Upper lobe of right lung (tissue), 1 donor: Measurements from ENCODE around the gene SCN3B. TPM values are rescaled to one million over a fixed set of nuclear protein-coding genes. Genes with fewer than 3 reads are reported as not detected.

Source experiments
- ATAC-seq: fragments of 200-7000 bp; cut with Tn5 transposase; one replicate; pipeline ENCODE4 v1.9.1; 2020; ENCODE audit warnings: mild to moderate bottlenecking, moderate library complexity
- DNase-seq: peaks from one replicate; pipeline ENCODE4 v3.0.0-alpha.2; 2020
- H3K27ac ChIP-seq: fragments of 200-600 bp; one replicate; pipeline ENCODE4 v1.8.0; 2022
- H3K27me3 ChIP-seq: fragments of 200-600 bp; one replicate; pipeline ENCODE4 v1.8.0; 2022; ENCODE audit warnings: mild to moderate bottlenecking
- H3K36me3 ChIP-seq: fragments of 200-600 bp; one replicate; pipeline ENCODE4 v1.8.0; 2022
- H3K4me1 ChIP-seq: fragments of 200-600 bp; one replicate; pipeline ENCODE4 v1.8.0; 2022
- H3K4me3 ChIP-seq: fragments of 200-600 bp; one replicate; pipeline ENCODE4 v1.8.0; 2022; ENCODE audit warnings: mild to moderate bottlenecking
- H3K9me3 ChIP-seq: fragments of 200-600 bp; one replicate; pipeline ENCODE4 v1.8.0; 2022
- CTCF ChIP-seq: fragments of 200-600 bp; IDR thresholded peaks from one replicate; pipeline ENCODE4 v1.8.0; 2022; ENCODE audit warnings: antibody characterized with exemption
- intact Hi-C: fragments of 100-400 bp; cut with DNase I; formaldehyde crosslinking; loops from one replicate; pipeline ENCODE4 v1.11.0; 2022
- total RNA-seq: library from RNA; stranded (reverse); fragmentation: NEBNext Ultra II Directional; extraction: Animal tissue kit (Norgen Biotek cat#: 25700); gene quantifications from one replicate; pipeline ENCODE4 v1.2.1, GENCODE V29; 2021
- donor health status: DM: no; HTN: yes; CAD: no; lungs with severe emphysema.

Gene SCN3B
- total RNA-seq, 1 donor from 2014 or later, result 3.2 TPM

GRCh38 chr11:123590296-123590912 lies 64.0 kb downstream of the SCN3B start:
- peak; percentile 33 for ATAC-seq

GRCh38 chr11:123588864-123589262 lies 65.6 kb downstream of the SCN3B start:
- no peak for TF ChIP-seq CTCF
- H3K4me1 ChIP-seq, result no peaks in the 10 kb centered on the region
- H3K36me3 ChIP-seq, result no peaks in the 10 kb centered on the region
- H3K27ac ChIP-seq, result no peak overlapping the region
- H3K4me3 ChIP-seq, result no peak overlapping the region
- intact Hi-C loops, result no loop called here
- H3K27me3 ChIP-seq, result no peaks in the 10 kb centered on the region
- no peak for ATAC-seq
- no peak for DNase-seq
- no peaks in the 10 kb centered on the region for H3K9me3 ChIP-seq

More at GRCh38 chr11:123590296-123590912, 64.0 kb downstream of the SCN3B start:
- H3K4me1 ChIP-seq, result no peaks in the 10 kb centered on the region
- H3K27me3 ChIP-seq, result no peaks in the 10 kb centered on the region
- intact Hi-C loops, result no loop called here
- no peaks in the 10 kb centered on the region for H3K9me3 ChIP-seq
- DNase-seq, result no peak
- no peak overlapping the region for H3K4me3 ChIP-seq
- H3K27ac ChIP-seq, result no peak overlapping the region
- H3K36me3 ChIP-seq, result no peaks in the 10 kb centered on the region
- TF ChIP-seq CTCF, result no peak

GRCh38 chr11:123588117-123588863 lies 66.1 kb downstream of the SCN3B start:
- Histone ChIP-seq H3K36me3 (no peaks in the 10 kb centered on the region), H3K27me3 (no peaks in the 10 kb centered on the region), H3K9me3 (no peaks in the 10 kb centered on the region), H3K4me3 (no peak overlapping the region), H3K27ac (no peak overlapping the region), H3K4me1 (no peaks in the 10 kb centered on the region)
- DNase-seq (no peak), ATAC-seq (no peak)
- TF ChIP-seq CTCF, result no peak
- intact Hi-C loops, result no loop called here

- H3K9me3 ChIP-seq, result no peaks in the 10 kb centered on the region
- H3K4me1 ChIP-seq, result no peaks in the 10 kb centered on the region
- H3K27ac ChIP-seq, result no peak overlapping the region
- no peaks in the 10 kb centered on the region for H3K27me3 ChIP-seq
- H3K36me3 ChIP-seq, result no peaks in the 10 kb centered on the region
- TF ChIP-seq CTCF, result no peak
- no peak overlapping the region for H3K4me3 ChIP-seq
- intact Hi-C loops, result no loop called here
- DNase-seq, result no peak
- no peak for ATAC-seq
Observed at GRCh38 chr11:123587559-123587958, 66.9 kb downstream of the SCN3B start.

- no peak overlapping the region for H3K27ac ChIP-seq
- no peaks in the 10 kb centered on the region for H3K4me1 ChIP-seq
- no peaks in the 10 kb centered on the region for H3K9me3 ChIP-seq
- intact Hi-C loops, result no loop called here
- ATAC-seq (no peak), DNase-seq (no peak)
- no peak for TF ChIP-seq CTCF
- no peaks in the 10 kb centered on the region for H3K36me3 ChIP-seq
- H3K27me3 ChIP-seq, result no peaks in the 10 kb centered on the region
- H3K4me3 ChIP-seq, result no peak overlapping the region
Observed at GRCh38 chr11:123587044-123587443, 67.4 kb downstream of the SCN3B start.
